H1 (cell line): ENCODE data around the gene RNF13. TPM values are rescaled to one million over a fixed set of nuclear protein-coding genes. Genes with fewer than 3 reads are reported as not detected.

Source experiments
- BCL11A ChIP-seq, 2 experiments: IDR thresholded peaks; one replicate each; pipeline ENCODE4 v1.6.1; 2011; ENCODE audit warnings: low read depth in 2 of 2, low read length in 2 of 2, mild to moderate bottlenecking in 2 of 2
- CHD1 ChIP-seq: IDR thresholded peaks from 2 replicates; pipeline ENCODE4 v1.6.1; 2012; ENCODE audit warnings: low read depth, low read length, improper control_type of control experiment
- E2F6 ChIP-seq: IDR thresholded peaks from 2 replicates; pipeline ENCODE4 v1.6.1; 2012; ENCODE audit warnings: inconsistent platforms
- POU5F1 ChIP-seq: IDR thresholded peaks from 2 replicates; pipeline ENCODE4 v1.6.1; 2011; ENCODE audit warnings: low read depth, mild to moderate bottlenecking, low read length, moderate library complexity
- RXRA ChIP-seq: IDR thresholded peaks from 2 replicates; pipeline ENCODE4 v1.6.1; 2011; ENCODE audit warnings: low read depth, mild to moderate bottlenecking, low read length, moderate library complexity; ENCODE audit not compliant: insufficient read depth
- polyA plus RNA-seq, 7 experiments: library from polyadenylated mRNA; depleted of rRNA in 3 of 7; stranded (reverse) in 5 of 7; unstranded in 2 of 7; fragments of >200 nt in 5 of 7; fragments of 200-250 nt in 2 of 7; gene quantifications; 1 replicate in 5 of 7; 2 replicates in 1 of 7; 4 replicates in 1 of 7; pipeline versions ENCODE4 v1.2.1 to v1.2.3, GENCODE V29; 2011 to 2013; ENCODE audit warnings: missing spikeins in 2 of 7, mixed read lengths in 2 of 7
- small RNA-seq: library from polyadenylated mRNA; stranded (forward); fragments of <200 nt; extraction: miRNeasy Mini kit (QIAGEN cat#:217004); gene quantifications from one replicate; pipeline ENCODE3, GENCODE V24; 2013; ENCODE audit not compliant: insufficient read depth
- total RNA-seq: library from RNA; stranded (reverse); fragmentation: NEBNext Ultra II Directional; extraction: Animal tissue kit (Norgen Biotek cat#: 25700); gene quantifications from 2 replicates; pipeline ENCODE4 v1.2.1, GENCODE V29; 2021

The RNF13 gene
- total and polyA plus RNA-seq, 2 of the 8 experiments (the other 6 are each of a cell fraction or from before 2014, with no cell fraction given): 19.4 to 35.4 TPM

GRCh38 chr3:150006794-150007193 is 193.8 kb downstream of the RNF13 start (continued):
- TF ChIP-seq RXRA (no peak), POU5F1 (no peak), BCL11A (IDR thresholded peaks at IDR 0.05; ENCODE audit: low read depth in 2 of 2, low read length in 2 of 2) (no peak), CHD1 (no peak), E2F6 (no peak)

Small RNAs within 50 kb of the gene (small RNA-seq; reads per million reads assigned to genes)
- gene RNU6-507P (not detected), gene RNU6-720P (not detected)

Other genes starting within 250 kb of the RNF13 start
- 18.6 and 19.2 TPM in 2 replicates for gene WWTR1, start 155.2 kb upstream of the RNF13 start, total RNA-seq
- gene WWTR1, start 155.2 kb upstream of the RNF13 start, polyA plus RNA-seq (2011; rRNA removed): 15.7 and 19.2 TPM in 2 replicates
- 51.6 and 57.2 TPM in 2 replicates for gene COMMD2, start 60.7 kb upstream of the RNF13 start, total RNA-seq
- 12.1 and 20.2 TPM in 2 replicates for gene COMMD2, start 60.7 kb upstream of the RNF13 start, polyA plus RNA-seq (2011; rRNA removed)
- not detected in 2 replicates for gene ANKUB1, start 20.7 kb upstream of the RNF13 start, total RNA-seq
- not detected in 2 replicates for gene ANKUB1, start 20.7 kb upstream of the RNF13 start, polyA plus RNA-seq (2011; rRNA removed)
- 175 and 178 TPM in 2 replicates for gene PFN2, start 157.7 kb downstream of the RNF13 start, total RNA-seq
- 165 and 311 TPM in 2 replicates for gene PFN2, start 157.7 kb downstream of the RNF13 start, polyA plus RNA-seq (2011; rRNA removed)